ENCODE results near the gene RPS2.

Gene RPS2

DNA sequence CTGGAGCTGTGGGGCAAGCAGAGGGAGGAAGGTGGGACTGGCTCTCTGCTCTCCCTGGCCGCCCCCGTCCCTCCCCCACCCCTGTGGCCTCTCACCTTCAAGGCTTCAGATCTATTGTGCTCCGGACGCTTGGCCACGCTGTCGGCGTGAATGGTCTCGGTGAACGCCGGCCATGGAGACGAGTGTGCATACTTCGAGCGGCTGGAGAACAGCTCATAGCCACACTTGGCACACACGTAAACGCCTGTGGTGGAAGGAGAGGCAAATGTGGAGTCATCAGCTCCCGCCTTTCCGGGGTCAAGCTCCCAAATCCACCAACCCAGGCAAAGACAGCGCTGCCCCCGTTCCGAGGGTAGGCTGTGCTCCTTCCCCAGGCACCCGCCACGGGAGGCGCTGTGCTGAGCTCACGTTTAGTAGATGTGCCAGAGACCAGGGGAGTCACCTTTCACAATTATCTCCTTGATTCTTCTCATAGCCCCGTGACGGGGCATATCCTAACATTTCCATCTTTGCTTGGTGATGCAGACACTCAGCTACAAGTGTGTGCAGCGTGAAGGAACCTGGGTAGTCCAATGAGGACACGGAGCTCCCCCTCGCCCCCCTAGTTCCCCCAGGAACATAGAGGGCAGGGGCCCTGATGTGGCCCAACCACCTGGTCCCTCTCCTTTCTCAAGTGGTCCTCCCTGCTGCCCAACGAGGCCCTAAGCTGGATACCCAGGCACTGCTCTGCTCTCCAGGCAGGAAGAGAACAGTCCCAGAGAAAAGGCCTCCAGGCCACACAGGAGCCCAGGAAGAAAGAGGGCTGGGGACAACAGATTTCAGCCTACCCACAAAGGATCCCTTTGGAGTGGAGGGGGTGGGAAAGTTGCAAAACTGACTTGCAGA, 23.2 kb downstream of the RPS2 start (continued):
- TF ChIP-seq, protein P1, sequence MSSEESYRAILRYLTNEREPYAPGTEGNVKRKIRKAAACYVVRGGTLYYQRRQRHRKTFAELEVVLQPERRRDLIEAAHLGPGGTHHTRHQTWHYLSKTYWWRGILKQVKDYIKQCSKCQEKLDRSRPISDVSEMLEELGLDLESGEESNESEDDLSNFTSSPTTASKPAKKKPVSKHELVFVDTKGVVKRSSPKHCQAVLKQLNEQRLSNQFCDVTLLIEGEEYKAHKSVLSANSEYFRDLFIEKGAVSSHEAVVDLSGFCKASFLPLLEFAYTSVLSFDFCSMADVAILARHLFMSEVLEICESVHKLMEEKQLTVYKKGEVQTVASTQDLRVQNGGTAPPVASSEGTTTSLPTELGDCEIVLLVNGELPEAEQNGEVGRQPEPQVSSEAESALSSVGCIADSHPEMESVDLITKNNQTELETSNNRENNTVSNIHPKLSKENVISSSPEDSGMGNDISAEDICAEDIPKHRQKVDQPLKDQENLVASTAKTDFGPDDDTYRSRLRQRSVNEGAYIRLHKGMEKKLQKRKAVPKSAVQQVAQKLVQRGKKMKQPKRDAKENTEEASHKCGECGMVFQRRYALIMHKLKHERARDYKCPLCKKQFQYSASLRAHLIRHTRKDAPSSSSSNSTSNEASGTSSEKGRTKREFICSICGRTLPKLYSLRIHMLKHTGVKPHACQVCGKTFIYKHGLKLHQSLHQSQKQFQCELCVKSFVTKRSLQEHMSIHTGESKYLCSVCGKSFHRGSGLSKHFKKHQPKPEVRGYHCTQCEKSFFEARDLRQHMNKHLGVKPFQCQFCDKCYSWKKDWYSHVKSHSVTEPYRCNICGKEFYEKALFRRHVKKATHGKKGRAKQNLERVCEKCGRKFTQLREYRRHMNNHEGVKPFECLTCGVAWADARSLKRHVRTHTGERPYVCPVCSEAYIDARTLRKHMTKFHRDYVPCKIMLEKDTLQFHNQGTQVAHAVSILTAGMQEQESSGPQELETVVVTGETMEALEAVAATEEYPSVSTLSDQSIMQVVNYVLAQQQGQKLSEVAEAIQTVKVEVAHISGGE (tag by site-specific recombination; conservative IDR thresholded peaks at IDR 0.05; ENCODE audit: low read depth): no peak
- TF ChIP-seq OSR2 (tag by site-specific recombination; IDR thresholded peaks at IDR 0.05): peak; percentile 56; the same call in 1 of the 2 replicates
- TF ChIP-seq ZNF23 (tag by site-specific recombination; IDR thresholded peaks at IDR 0.05; ENCODE audit: borderline replicate concordance): no peak
- TF ChIP-seq, protein P2, sequence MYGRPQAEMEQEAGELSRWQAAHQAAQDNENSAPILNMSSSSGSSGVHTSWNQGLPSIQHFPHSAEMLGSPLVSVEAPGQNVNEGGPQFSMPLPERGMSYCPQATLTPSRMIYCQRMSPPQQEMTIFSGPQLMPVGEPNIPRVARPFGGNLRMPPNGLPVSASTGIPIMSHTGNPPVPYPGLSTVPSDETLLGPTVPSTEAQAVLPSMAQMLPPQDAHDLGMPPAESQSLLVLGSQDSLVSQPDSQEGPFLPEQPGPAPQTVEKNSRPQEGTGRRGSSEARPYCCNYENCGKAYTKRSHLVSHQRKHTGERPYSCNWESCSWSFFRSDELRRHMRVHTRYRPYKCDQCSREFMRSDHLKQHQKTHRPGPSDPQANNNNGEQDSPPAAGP (tag by site-specific recombination; IDR thresholded peaks at IDR 0.05): no peak; the same call in 1 of the 2 replicates
- no peak for TF ChIP-seq ZNF362 (tag by site-specific recombination; IDR thresholded peaks at IDR 0.05)
- TF ChIP-seq ZNF157 (tag by site-specific recombination; IDR thresholded peaks at IDR 0.05): no peak
- TF ChIP-seq, protein P3, sequence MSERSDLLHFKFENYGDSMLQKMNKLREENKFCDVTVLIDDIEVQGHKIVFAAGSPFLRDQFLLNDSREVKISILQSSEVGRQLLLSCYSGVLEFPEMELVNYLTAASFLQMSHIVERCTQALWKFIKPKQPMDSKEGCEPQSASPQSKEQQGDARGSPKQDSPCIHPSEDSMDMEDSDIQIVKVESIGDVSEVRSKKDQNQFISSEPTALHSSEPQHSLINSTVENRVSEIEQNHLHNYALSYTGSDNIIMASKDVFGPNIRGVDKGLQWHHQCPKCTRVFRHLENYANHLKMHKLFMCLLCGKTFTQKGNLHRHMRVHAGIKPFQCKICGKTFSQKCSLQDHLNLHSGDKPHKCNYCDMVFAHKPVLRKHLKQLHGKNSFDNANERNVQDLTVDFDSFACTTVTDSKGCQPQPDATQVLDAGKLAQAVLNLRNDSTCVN (tag by site-specific recombination; optimal IDR thresholded peaks at IDR 0.05): no peak
- peak; percentile 57 for TF ChIP-seq FEZF1 (tag by site-specific recombination; IDR thresholded peaks at IDR 0.05)
- TF ChIP-seq REST (tag by site-specific recombination; IDR thresholded peaks at IDR 0.05): no peak
- TF ChIP-seq ZNF785 (tag by site-specific recombination; IDR thresholded peaks at IDR 0.05): no peak
- TF ChIP-seq ZNF600 (tag by site-specific recombination; IDR thresholded peaks at IDR 0.05): peak; percentile 63
- TF ChIP-seq YY2 (tag by site-specific recombination; IDR thresholded peaks at IDR 0.05): no peak
- TF ChIP-seq ZBTB49 (tag by site-specific recombination; IDR thresholded peaks at IDR 0.05; ENCODE audit: low read depth): no peak
- no peak for TF ChIP-seq AEBP2 (tag by site-specific recombination; IDR thresholded peaks at IDR 0.05; ENCODE audit: borderline replicate concordance)
- no peak for TF ChIP-seq ZNF792 (tag by site-specific recombination; IDR thresholded peaks at IDR 0.05)
- TF ChIP-seq SP7 (tag by site-specific recombination; IDR thresholded peaks at IDR 0.05): no peak
- TF ChIP-seq ZNF48 (tag by site-specific recombination; IDR thresholded peaks at IDR 0.05): no peak
- TF ChIP-seq KLF10 (tag by site-specific recombination; IDR thresholded peaks at IDR 0.05): no peak
- TF ChIP-seq ZNF571 (tag by site-specific recombination; IDR thresholded peaks at IDR 0.05): no peak
- no peak for TF ChIP-seq ZNF132 (tag by site-specific recombination; IDR thresholded peaks at IDR 0.05; ENCODE audit: borderline replicate concordance)
- TF ChIP-seq ZNF639 (tag by site-specific recombination; IDR thresholded peaks at IDR 0.05): no peak
- TF ChIP-seq OVOL3 (tag by site-specific recombination; IDR thresholded peaks at IDR 0.05): no peak
- TF ChIP-seq ZNF626 (tag by site-specific recombination; IDR thresholded peaks at IDR 0.05): no peak
